Measurements from ENCODE around the gene HTR4. TPM values are rescaled to one million over a fixed set of nuclear protein-coding genes. Genes with fewer than 3 reads are reported as not detected.
"Not testable (repeated sequence)": the region's sequence is repeated elsewhere in the genome, so short reads cannot be mapped to it uniquely, and the experiment has no call there.

Gene HTR4
- polyA plus RNA-seq, 1 experiment = not detected

DNA sequence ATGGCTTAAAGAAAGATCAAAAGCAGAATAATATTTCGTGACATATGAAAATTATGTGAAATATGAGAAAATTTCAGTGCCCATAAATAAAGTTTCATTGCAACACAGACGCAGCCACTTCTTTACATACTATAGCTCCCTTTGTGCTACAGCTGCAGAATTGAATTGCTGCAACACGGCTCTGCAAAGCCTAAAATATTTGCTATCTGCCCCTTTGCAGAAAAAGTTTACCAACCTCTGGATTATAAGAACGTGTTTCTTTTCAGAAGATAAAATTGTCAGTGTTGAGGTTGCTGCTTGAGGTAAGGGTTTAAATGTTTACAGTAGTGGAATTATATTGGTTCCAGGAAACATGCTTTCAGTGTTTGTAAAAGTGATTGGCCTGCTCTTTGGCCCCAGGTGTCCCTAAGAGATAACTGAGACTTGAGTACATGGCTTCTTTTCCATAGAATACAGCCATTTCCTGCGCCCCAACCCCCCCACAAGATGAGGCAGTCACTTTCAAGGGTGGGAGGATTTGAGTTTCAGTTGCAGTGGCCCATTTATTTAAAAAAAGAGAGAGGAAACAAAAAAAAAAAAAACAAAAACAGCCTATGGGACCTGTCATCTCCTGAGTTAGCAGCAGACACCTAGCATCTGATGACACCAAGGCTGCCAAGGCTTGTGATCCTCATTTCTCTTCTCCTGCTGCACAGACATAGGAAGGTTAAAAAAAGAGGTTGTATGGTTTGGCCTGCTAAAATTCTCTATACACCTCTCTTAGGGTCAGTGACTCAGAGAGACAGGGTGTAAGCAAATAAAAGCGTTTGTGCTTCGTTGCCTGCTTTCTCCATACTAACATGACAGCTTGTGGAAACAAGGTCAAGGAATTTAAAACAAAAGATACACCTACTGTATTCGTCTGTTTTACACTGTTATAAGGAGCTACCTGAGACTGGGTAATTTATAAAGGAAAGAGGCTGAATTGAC lies 28.0 kb upstream of the HTR4 start:
- Histone ChIP-seq H3K9me3 (ENCODE audit: control insufficient read depth, insufficient read depth, low read length) (no peaks in the 10 kb centered on the region), H3K27me3 (ENCODE audit: control insufficient read depth, insufficient read depth, low read length) (no peaks in the 10 kb centered on the region), H3K4me3 (ENCODE audit: low read depth, low read length) (no peak overlapping the region), H3K27ac (ENCODE audit: low read depth, low read length) (no peak overlapping the region)
- POLR2A ChIA-PET = no interaction called here
- DNase-seq (ENCODE audit: low read depth, low spot score) = no peak
- CTCF ChIA-PET = interaction anchor here (1.6 kb wide), 1 partner anchor 49 kb away, joined by 5 read pairs; no protein-coding TSS in a partner anchor
- TF ChIP-seq, protein P1, sequence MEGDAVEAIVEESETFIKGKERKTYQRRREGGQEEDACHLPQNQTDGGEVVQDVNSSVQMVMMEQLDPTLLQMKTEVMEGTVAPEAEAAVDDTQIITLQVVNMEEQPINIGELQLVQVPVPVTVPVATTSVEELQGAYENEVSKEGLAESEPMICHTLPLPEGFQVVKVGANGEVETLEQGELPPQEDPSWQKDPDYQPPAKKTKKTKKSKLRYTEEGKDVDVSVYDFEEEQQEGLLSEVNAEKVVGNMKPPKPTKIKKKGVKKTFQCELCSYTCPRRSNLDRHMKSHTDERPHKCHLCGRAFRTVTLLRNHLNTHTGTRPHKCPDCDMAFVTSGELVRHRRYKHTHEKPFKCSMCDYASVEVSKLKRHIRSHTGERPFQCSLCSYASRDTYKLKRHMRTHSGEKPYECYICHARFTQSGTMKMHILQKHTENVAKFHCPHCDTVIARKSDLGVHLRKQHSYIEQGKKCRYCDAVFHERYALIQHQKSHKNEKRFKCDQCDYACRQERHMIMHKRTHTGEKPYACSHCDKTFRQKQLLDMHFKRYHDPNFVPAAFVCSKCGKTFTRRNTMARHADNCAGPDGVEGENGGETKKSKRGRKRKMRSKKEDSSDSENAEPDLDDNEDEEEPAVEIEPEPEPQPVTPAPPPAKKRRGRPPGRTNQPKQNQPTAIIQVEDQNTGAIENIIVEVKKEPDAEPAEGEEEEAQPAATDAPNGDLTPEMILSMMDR (IDR thresholded peaks at IDR 0.05; ENCODE audit: low read depth, low read length) = no peak

DNA sequence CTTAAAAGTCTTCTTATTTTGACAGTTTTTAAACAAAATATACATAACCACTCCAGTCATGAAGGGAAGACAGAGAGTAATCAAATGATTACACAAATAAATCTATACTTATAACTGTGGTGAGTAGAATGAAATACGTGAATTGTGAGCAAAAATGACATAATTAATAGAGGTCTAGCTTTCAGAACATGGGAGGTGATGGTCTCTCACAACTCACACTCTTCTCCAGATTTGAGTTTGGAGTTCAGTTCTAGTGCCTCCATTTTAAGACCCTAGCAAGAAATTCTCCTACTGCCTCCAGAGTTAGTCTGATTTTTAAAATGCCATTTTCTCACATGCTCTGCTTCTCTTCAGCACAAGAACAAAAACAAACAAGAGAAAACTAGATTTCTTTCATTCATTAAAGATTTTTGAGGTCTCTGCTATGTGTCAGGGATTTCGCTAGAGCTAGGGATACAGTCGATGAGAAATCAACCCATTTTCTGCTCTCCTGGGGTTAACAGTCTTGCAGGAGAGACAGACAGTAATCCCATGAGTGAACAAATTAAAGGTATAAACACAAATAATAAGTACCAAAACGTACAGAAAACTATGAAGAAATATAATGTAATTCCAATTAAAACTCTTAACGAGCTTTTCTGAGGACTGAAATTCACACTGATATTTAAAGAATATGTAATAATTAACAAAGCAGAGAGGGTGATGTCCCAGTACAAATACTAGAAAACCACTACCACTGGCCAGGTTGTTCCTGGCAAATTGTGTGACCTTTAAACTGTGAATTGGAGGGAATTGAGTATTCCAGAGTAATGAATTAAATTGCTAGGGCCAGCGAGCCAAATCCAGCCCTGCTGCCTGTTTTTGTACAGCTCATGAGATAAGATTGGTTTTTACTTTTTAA lies 27.1 kb upstream of the HTR4 start:
- H3K4me3 ChIP-seq (ENCODE audit: low read depth, low read length) = no peak overlapping the region
- ChIA-PET CTCF (no interaction called here), POLR2A (no interaction called here)
- no peaks in the 10 kb centered on the region for H3K27me3 ChIP-seq (ENCODE audit: control insufficient read depth, insufficient read depth, low read length)
- H3K27ac ChIP-seq (ENCODE audit: low read depth, low read length) = no peak overlapping the region
- no peaks in the 10 kb centered on the region for H3K9me3 ChIP-seq (ENCODE audit: control insufficient read depth, insufficient read depth, low read length)
- DNase-seq (ENCODE audit: low read depth, low spot score) = no peak
- TF ChIP-seq, protein P1 (IDR thresholded peaks at IDR 0.05; ENCODE audit: low read depth, low read length) = no peak

DNA sequence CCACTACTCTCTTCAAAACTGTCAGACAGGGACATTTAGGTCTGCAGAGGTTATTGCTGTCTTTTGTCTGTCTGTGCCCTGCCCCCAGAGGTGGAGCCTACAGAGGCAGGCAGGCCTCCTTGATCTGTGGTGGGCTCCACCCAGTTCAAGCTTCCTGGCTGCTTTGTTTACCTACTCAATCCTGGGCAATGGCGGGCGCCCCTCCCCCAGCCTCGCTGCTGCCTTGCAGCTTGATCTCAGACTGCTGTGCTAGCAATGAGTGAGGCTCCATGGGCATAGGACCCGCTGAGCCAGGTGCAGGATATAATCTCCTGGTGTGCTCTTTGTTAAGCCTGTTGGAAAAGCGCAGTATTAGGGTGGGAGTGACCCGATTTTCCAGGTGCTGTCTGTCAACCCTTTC lies 19.4 kb upstream of the HTR4 start:
- DNase-seq (ENCODE audit: low read depth, low spot score); POLR2A ChIA-PET: not testable (repeated sequence)
- CTCF ChIA-PET = interaction anchor here (0.6 kb wide), 1 partner anchor 220 kb away, joined by 4 read pairs; no protein-coding TSS in a partner anchor

DNA sequence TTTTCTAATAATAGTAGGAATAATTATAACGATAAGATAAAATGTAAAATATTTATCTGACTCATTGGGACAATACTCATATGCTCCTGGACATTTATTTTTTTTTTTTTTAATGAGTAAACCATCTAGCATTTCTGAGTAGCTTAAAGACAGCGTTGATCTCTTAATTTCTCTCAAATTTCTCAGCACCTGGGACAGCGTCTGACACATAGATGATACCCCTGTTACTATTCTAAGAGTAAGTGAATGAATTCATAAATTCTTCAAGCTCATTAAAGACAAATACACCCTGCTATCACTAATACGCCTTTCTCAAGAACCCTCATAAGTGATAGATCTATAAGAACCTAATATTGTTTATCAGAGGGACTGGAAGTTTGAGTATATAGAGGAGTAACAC lies 12.0 kb upstream of the HTR4 start:
- CTCF ChIA-PET = interaction anchor here (0.6 kb wide), 1 partner anchor 963 kb away, joined by 10 read pairs; no protein-coding TSS in a partner anchor
- TF ChIP-seq, protein P1 (IDR thresholded peaks at IDR 0.05; ENCODE audit: low read depth, low read length) = no peak

More for the DNA sequence above, 19.4 kb upstream of the HTR4 start:
- H3K9me3 ChIP-seq (ENCODE audit: control insufficient read depth, insufficient read depth, low read length); H3K27ac ChIP-seq (ENCODE audit: low read depth, low read length); H3K4me3 ChIP-seq (ENCODE audit: low read depth, low read length); H3K27me3 ChIP-seq (ENCODE audit: control insufficient read depth, insufficient read depth, low read length): not testable (repeated sequence)

DNA sequence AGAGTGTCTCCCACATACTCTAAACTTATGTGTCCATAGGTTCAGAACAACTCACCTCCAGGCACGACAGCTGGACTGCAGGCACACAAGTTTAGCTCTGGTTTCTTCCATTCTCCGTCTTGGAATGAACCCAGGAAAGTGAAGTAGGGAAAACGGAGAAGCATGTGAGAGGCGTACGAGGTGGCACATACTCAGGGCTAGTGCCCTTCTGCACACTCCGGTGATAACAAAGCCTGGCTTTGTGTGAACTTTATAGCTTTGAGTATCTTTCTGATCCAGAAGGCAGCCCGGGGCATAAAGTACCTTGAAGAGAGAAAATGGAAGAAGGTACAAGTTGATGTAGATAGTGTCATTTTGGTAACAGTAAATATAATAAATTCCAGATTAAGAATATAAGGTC lies 11.1 kb upstream of the HTR4 start:
- no peak for DNase-seq (ENCODE audit: low read depth, low spot score)
- TF ChIP-seq, protein P1 (IDR thresholded peaks at IDR 0.05; ENCODE audit: low read depth, low read length) = no peak
- Histone ChIP-seq H3K4me3 (ENCODE audit: low read depth, low read length) (no peak overlapping the region), H3K27ac (ENCODE audit: low read depth, low read length) (no peak overlapping the region), H3K9me3 (ENCODE audit: control insufficient read depth, insufficient read depth, low read length) (no peaks in the 10 kb centered on the region), H3K27me3 (ENCODE audit: control insufficient read depth, insufficient read depth, low read length) (no peaks in the 10 kb centered on the region)
- POLR2A ChIA-PET = no interaction called here
- CTCF ChIA-PET = no interaction called here

More for the DNA sequence above, 12.0 kb upstream of the HTR4 start:
- H3K27me3 ChIP-seq (ENCODE audit: control insufficient read depth, insufficient read depth, low read length) = no peaks in the 10 kb centered on the region
- H3K4me3 ChIP-seq (ENCODE audit: low read depth, low read length) = no peak overlapping the region
- DNase-seq (ENCODE audit: low read depth, low spot score) = no peak
- POLR2A ChIA-PET = no interaction called here
- no peak overlapping the region for H3K27ac ChIP-seq (ENCODE audit: low read depth, low read length)
- no peaks in the 10 kb centered on the region for H3K9me3 ChIP-seq (ENCODE audit: control insufficient read depth, insufficient read depth, low read length)
